Epithelial cell of proximal tubule (primary cell): ENCODE data around the gene PTBP2. TPM values are rescaled to one million over a fixed set of nuclear protein-coding genes. Genes with fewer than 3 reads are reported as not detected.

Experiments used
- DNase-seq: peaks from one replicate; pipeline ENCODE4 v3.0.0-alpha.2; 2011; ENCODE audit warnings: low read depth
- H3K4me3 ChIP-seq: 2 replicates; pipeline ENCODE4 v1.5.1; 2011; ENCODE audit warnings: low read depth, mild to moderate bottlenecking, low read length
- CTCF ChIP-seq: conservative IDR thresholded peaks from 2 replicates; pipeline ENCODE4 v1.5.1; 2012; ENCODE audit warnings: low read depth, mild to moderate bottlenecking, low read length
- total RNA-seq: library from RNA; depleted of rRNA; stranded (reverse); fragments of >200 nt; gene quantifications from 2 replicates; pipeline ENCODE4 v1.2.3, GENCODE V29; 2015

The PTBP2 gene
- 18.8 and 27.3 TPM in 2 replicates for total RNA-seq

- TF ChIP-seq CTCF: no peak
- peak within 1 kb of the TSS; percentile 99 for H3K4me3 ChIP-seq
- no peak for DNase-seq
These were observed at the start of gene PTBP2 for GRCh38 chr1:96721416-96722160. Gene PTBP2, plus strand, starts transcription at chr1:96721784. Its CDS starts 81 bp downstream, at chr1:96721865.

GRCh38 chr1:96674915-96675314 is 46.7 kb upstream of the PTBP2 start:
- no peak for DNase-seq
- TF ChIP-seq CTCF: peak; percentile 4
- H3K4me3 ChIP-seq: no peak overlapping the region

- no peak overlapping the region for H3K4me3 ChIP-seq
- no peak for DNase-seq
- TF ChIP-seq CTCF: no peak
These were observed 39.5 kb upstream of the PTBP2 start for GRCh38 chr1:96682056-96682455.

- no peak overlapping the region for H3K4me3 ChIP-seq
- no peak for DNase-seq
- TF ChIP-seq CTCF: no peak
These were observed 37.7 kb upstream of the PTBP2 start for GRCh38 chr1:96683931-96684330.

- TF ChIP-seq CTCF: no peak
- DNase-seq: no peak
These were observed 36.8 kb upstream of the PTBP2 start for GRCh38 chr1:96684744-96685143.

GRCh38 chr1:96688767-96689166 is 32.8 kb upstream of the PTBP2 start:
- TF ChIP-seq CTCF: peak; percentile 3
- no peak for DNase-seq
- H3K4me3 ChIP-seq: no peak overlapping the region

More at GRCh38 chr1:96684744-96685143, 36.8 kb upstream of the PTBP2 start:
- H3K4me3 ChIP-seq: no peak overlapping the region

GRCh38 chr1:96695954-96696353 is 25.6 kb upstream of the PTBP2 start:
- no peak overlapping the region for H3K4me3 ChIP-seq
- no peak for TF ChIP-seq CTCF
- DNase-seq: no peak
